ENCODE data around the gene PGLYRP4. TPM values are rescaled to one million over a fixed set of nuclear protein-coding genes. Genes with fewer than 3 reads are reported as not detected.

PGLYRP4 gene
- total and polyA plus RNA-seq, 4 donors: not detected

GRCh38 chr1:153389401-153389800 is 40.8 kb upstream of the PGLYRP4 start:
- peaks cover 0 to 3% (median 0%) of the 10 kb centered on the region in 4 donors for H3K27me3 ChIP-seq (ENCODE audit: control insufficient read depth in 4 of 4, insufficient read depth in 4 of 4, low read length in 3 of 4)
- H3K36me3 ChIP-seq (ENCODE audit: control insufficient read depth in 4 of 4, insufficient read depth in 3 of 4, low read depth in 1 of 4, low read length in 3 of 4): no peaks in the 10 kb centered on the region
- H3K4me3 ChIP-seq (ENCODE audit: low read depth in 1 of 3, low read length in 3 of 3): no peak overlapping the region
- no peaks in the 10 kb centered on the region for H3K4me1 ChIP-seq (ENCODE audit: control insufficient read depth in 4 of 4, insufficient read depth in 4 of 4, low read length in 3 of 4)
- H3K9ac ChIP-seq (ENCODE audit: low read depth in 1 of 2, low read length in 2 of 2): no peak overlapping the region
- no peaks in the 10 kb centered on the region for H3K9me3 ChIP-seq (ENCODE audit: control insufficient read depth in 4 of 4, low read length in 3 of 4)
- WGBS: 85% methylated on average over 1 of the region's 1 CpG
- no peak for TF ChIP-seq JUND (IDR thresholded peaks at IDR 0.05)
- DNase-seq (ENCODE audit: low spot score): no peak
- H3K27ac ChIP-seq (ENCODE audit: low read depth in 1 of 2, low read length in 2 of 2): peak overlapping the region in 1 of 2 donors; percentile 0

GRCh38 chr1:153387785-153388184 is 39.1 kb upstream of the PGLYRP4 start:
- peak overlapping the region in 1 of 2 donors; percentile 35 for H3K27ac ChIP-seq (ENCODE audit: low read depth in 1 of 2, low read length in 2 of 2)
- WGBS: 77% methylated on average over 4 of the region's 4 CpGs
- H3K9me3 ChIP-seq (ENCODE audit: control insufficient read depth in 4 of 4, low read length in 3 of 4): peaks cover 0 to 2% (median 0%) of the 10 kb centered on the region in 4 donors
- no peaks in the 10 kb centered on the region for H3K4me1 ChIP-seq (ENCODE audit: control insufficient read depth in 4 of 4, insufficient read depth in 4 of 4, low read length in 3 of 4)
- no peaks in the 10 kb centered on the region for H3K27me3 ChIP-seq (ENCODE audit: control insufficient read depth in 4 of 4, insufficient read depth in 4 of 4, low read length in 3 of 4)
- H3K9ac ChIP-seq (ENCODE audit: low read depth in 1 of 2, low read length in 2 of 2): no peak overlapping the region
- H3K4me3 ChIP-seq (ENCODE audit: low read depth in 1 of 3, low read length in 3 of 3): no peak overlapping the region
- no peaks in the 10 kb centered on the region for H3K36me3 ChIP-seq (ENCODE audit: control insufficient read depth in 4 of 4, insufficient read depth in 3 of 4, low read depth in 1 of 4, low read length in 3 of 4)
- no peak for TF ChIP-seq GABPA (IDR thresholded peaks at IDR 0.05 in 1 of 2, conservative IDR thresholded peaks at IDR 0.05 in 1 of 2)
- TF ChIP-seq HNF4A (conservative IDR thresholded peaks at IDR 0.05): no peak
- TF ChIP-seq FOXA1 (IDR thresholded peaks at IDR 0.05): no peak
- no peak for TF ChIP-seq SP1 (IDR thresholded peaks at IDR 0.05)
- TF ChIP-seq YY1 (IDR thresholded peaks at IDR 0.05): no peak
- TF ChIP-seq RAD21 (IDR thresholded peaks at IDR 0.05): no peak
- no peak for TF ChIP-seq EGR1 (IDR thresholded peaks at IDR 0.05; ENCODE audit: low read depth in 2 of 2)
- TF ChIP-seq CTCF (IDR thresholded peaks at IDR 0.05; ENCODE audit: low read depth, low read length, missing input control): no peak
- no peak for TF ChIP-seq NR2F2 (IDR thresholded peaks at IDR 0.05)
- TF ChIP-seq JUND (IDR thresholded peaks at IDR 0.05): no peak
- TF ChIP-seq HNF4G (IDR thresholded peaks at IDR 0.05): no peak
- no peak for TF ChIP-seq MAX (IDR thresholded peaks at IDR 0.05)
- TF ChIP-seq FOXA2 (IDR thresholded peaks at IDR 0.05): no peak
- no peak for TF ChIP-seq ATF3 (IDR thresholded peaks at IDR 0.05)
- TF ChIP-seq REST (IDR thresholded peaks at IDR 0.05): no peak
- DNase-seq (ENCODE audit: low spot score): no peak

Data from liver (tissue), 9 donors.